Panc1 (cell line): ENCODE data around the gene CAMK1D. TPM values are rescaled to one million over a fixed set of nuclear protein-coding genes. Genes with fewer than 3 reads are reported as not detected.

Experiments
- ATAC-seq: fragments of 200-7000 bp; cut with Tn5 transposase; 2 replicates; pipeline ENCODE4 v1.9.1; 2020; ENCODE audit warnings: mild to moderate bottlenecking, moderate library complexity
- BruUV-seq: library from RNA; stranded (reverse); fragments of 400-500 nt; replicated peaks from 2 replicates; lab custom pipeline; 2021; lab: Mats Ljungman, UMichigan
- CTCF ChIA-PET: fragments of 300-600 bp; sonication (Branson Sonifier 250); formaldehyde crosslinking; loops from one replicate; lab custom pipeline; 2022; ENCODE audit warnings: antibody characterized with exemption; lab: Charles Lee
- POLR2A ChIA-PET: fragments of 300-600 bp; sonication (Branson Sonifier 250); formaldehyde crosslinking; loops from one replicate; lab custom pipeline; 2022; ENCODE audit warnings: antibody characterized with exemption; lab: Charles Lee
- DNase-seq: peaks from one replicate; pipeline ENCODE4 v3.0.0-alpha.2; 2010; ENCODE audit warnings: low read depth, low spot score
- H3K27ac ChIP-seq: 2 replicates; pipeline ENCODE4 v1.5.1; 2011; ENCODE audit warnings: mild to moderate bottlenecking, low read length, inconsistent platforms
- H3K27me3 ChIP-seq: fragments of 200-500 bp; sonication (Bioruptor generic); 2 replicates; pipeline ENCODE4 v1.6.0; 2014; ENCODE audit warnings: low read length, inconsistent platforms; ENCODE audit not compliant: control insufficient read depth, insufficient read depth
- H3K36me3 ChIP-seq: fragments of 200-500 bp; sonication (Bioruptor generic); 2 replicates; pipeline ENCODE4 v1.5.1; 2014; ENCODE audit warnings: inconsistent platforms, mild to moderate bottlenecking, low read length, moderate library complexity; ENCODE audit not compliant: control insufficient read depth, insufficient read depth
- H3K4me1 ChIP-seq: 2 replicates; pipeline ENCODE4 v1.5.1; 2011; ENCODE audit warnings: inconsistent platforms, mild to moderate bottlenecking, low read length, moderate library complexity; ENCODE audit not compliant: control insufficient read depth, insufficient read depth
- H3K4me3 ChIP-seq, 2 experiments: 2 replicates each; pipeline ENCODE4 v1.5.1; 2011 to 2012; ENCODE audit warnings: low read depth in 2 of 2, low read length in 2 of 2, mild to moderate bottlenecking in 2 of 2, inconsistent platforms in 1 of 2, moderate library complexity in 1 of 2
- H3K9me3 ChIP-seq: fragments of 200-500 bp; sonication (Bioruptor generic); 2 replicates; pipeline ENCODE4 v1.5.1; 2014; ENCODE audit warnings: low read depth, mild to moderate bottlenecking, inconsistent platforms, low read length, moderate library complexity; ENCODE audit not compliant: control insufficient read depth, insufficient read depth
- CTCF ChIP-seq: fragments of 450-650 bp; IDR thresholded peaks from 2 replicates; pipeline ENCODE4 v1.5.1; 2017; ENCODE audit warnings: mild to moderate bottlenecking
- POLR2AphosphoS5 ChIP-seq: IDR thresholded peaks from 2 replicates; pipeline ENCODE4 v1.6.1; 2012; ENCODE audit warnings: mild to moderate bottlenecking, low read depth, low read length, moderate library complexity
- REST ChIP-seq, 2 experiments: IDR thresholded peaks; 2 replicates each; pipeline ENCODE4 v1.6.1; 2011 to 2012; ENCODE audit warnings: low read depth in 2 of 2, control low read depth in 1 of 2, low read length in 1 of 2, mild to moderate bottlenecking in 1 of 2, moderate library complexity in 1 of 2; ENCODE audit not compliant: insufficient read depth in 1 of 2
- SIN3A ChIP-seq: IDR thresholded peaks from 2 replicates; pipeline ENCODE4 v1.6.1; 2012; ENCODE audit warnings: low read depth, mild to moderate bottlenecking, low read length, moderate library complexity, borderline replicate concordance; ENCODE audit not compliant: insufficient read depth
- TCF7L2 ChIP-seq: IDR thresholded peaks from 2 replicates; pipeline ENCODE4 v1.6.1; 2011; ENCODE audit warnings: mild to moderate bottlenecking, low read depth, low read length, inconsistent platforms
- in situ Hi-C: cut with HindIII; loops from 2 replicates; pipeline ENCODE4 v1.10.0; 2016; ENCODE audit warnings: low sequenced_read_pairs, low pct_unique_long_range_greater_than_20kb
- intact Hi-C: fragments of 100-400 bp; cut with micrococcal nuclease; formaldehyde crosslinking; loops from one replicate; pipeline ENCODE4 v1.10.0; 2022; ENCODE audit not compliant: unreplicated experiment
- total RNA-seq: library from RNA; stranded (reverse); gene quantifications from one replicate; pipeline ENCODE4 v1.2.1, GENCODE V29; 2021; ENCODE audit not compliant: unreplicated experiment

Gene CAMK1D
- total RNA-seq, 1 experiment from 2014 or later, result 5.7 TPM

- intact Hi-C loops (no loop called here), in situ Hi-C loops (no loop called here)
- no peak overlapping the region for H3K4me3 ChIP-seq
- TF ChIP-seq CTCF (no peak), TCF7L2 (no peak), REST (IDR thresholded peaks at IDR 0.05; ENCODE audit: insufficient read depth in 1 of 2, low read depth in 2 of 2, low read length in 1 of 2) (no peak), SIN3A (no peak), POLR2AphosphoS5 (no peak)
- no peak for DNase-seq
- CTCF ChIA-PET, result no interaction called here
- POLR2A ChIA-PET, result interaction anchor here (0.6 kb wide), 1 partner anchor 289 kb away, joined by 13 read pairs; no protein-coding TSS in a partner anchor
- H3K4me1 ChIP-seq, result no peaks in the 10 kb centered on the region
- BruUV-seq, result no TSS peak
- no peak for ATAC-seq
- no peaks in the 10 kb centered on the region for H3K36me3 ChIP-seq
- H3K27ac ChIP-seq, result no peak overlapping the region
- no peaks in the 10 kb centered on the region for H3K27me3 ChIP-seq
- no peaks in the 10 kb centered on the region for H3K9me3 ChIP-seq
Measured at GRCh38 chr10:12587451-12587888, 238.1 kb downstream of the CAMK1D start.

- Histone ChIP-seq H3K4me1 (no peaks in the 10 kb centered on the region; the same call in 1 of the 2 replicates), H3K4me3 (no peak overlapping the region; a peak in 1 of 4 replicates), H3K9me3 (no peaks in the 10 kb centered on the region), H3K27ac (no peak overlapping the region), H3K27me3 (no peaks in the 10 kb centered on the region), H3K36me3 (no peaks in the 10 kb centered on the region)
- in situ Hi-C loops (no loop called here), intact Hi-C loops (no loop called here)
- ATAC-seq, result no peak
- TF ChIP-seq TCF7L2 (no peak), POLR2AphosphoS5 (no peak), CTCF (no peak), REST (IDR thresholded peaks at IDR 0.05; ENCODE audit: insufficient read depth in 1 of 2, low read depth in 2 of 2, low read length in 1 of 2) (no peak), SIN3A (no peak)
- ChIA-PET CTCF (no interaction called here), POLR2A (no interaction called here)
- no peak for DNase-seq
- BruUV-seq, result no TSS peak
Measured at GRCh38 chr10:12588091-12588860, 238.9 kb downstream of the CAMK1D start.
